ENCODE results near the gene KIDINS220. TPM values are rescaled to one million over a fixed set of nuclear protein-coding genes. Genes with fewer than 3 reads are reported as not detected.

Gene KIDINS220
- total RNA-seq, 1 experiment from 2014 or later = 20.9 TPM

GRCh38 chr2:8805278-8806210 is 31.9 kb downstream of the KIDINS220 start:
- H3K36me3 ChIP-seq (replicated peaks; ENCODE audit: control insufficient read depth, insufficient read depth, low read length) = no peaks in the 10 kb centered on the region
- H3K27me3 ChIP-seq (ENCODE audit: control insufficient read depth, insufficient read depth, low read length) = no peaks in the 10 kb centered on the region
- H3K4me3 ChIP-seq (ENCODE audit: insufficient read depth, low read depth, low read length) = no peak overlapping the region
- DNase-seq = no peak

GRCh38 chr2:8803658-8804379 is 33.6 kb downstream of the KIDINS220 start:
- H3K4me3 ChIP-seq (ENCODE audit: insufficient read depth, low read depth, low read length) = no peak overlapping the region
- no peaks in the 10 kb centered on the region for H3K36me3 ChIP-seq (replicated peaks; ENCODE audit: control insufficient read depth, insufficient read depth, low read length)
- no peaks in the 10 kb centered on the region for H3K27me3 ChIP-seq (ENCODE audit: control insufficient read depth, insufficient read depth, low read length)
- DNase-seq = no peak

- H3K36me3 ChIP-seq (replicated peaks; ENCODE audit: control insufficient read depth, insufficient read depth, low read length) = no peaks in the 10 kb centered on the region; the same call in 1 of the 2 replicates
- H3K27me3 ChIP-seq (ENCODE audit: control insufficient read depth, insufficient read depth, low read length) = no peaks in the 10 kb centered on the region
- DNase-seq = no peak
- H3K4me3 ChIP-seq (ENCODE audit: insufficient read depth, low read depth, low read length) = no peak overlapping the region
Measured at GRCh38 chr2:8802741-8803140, 34.7 kb downstream of the KIDINS220 start.

- DNase-seq = no peak
- no peaks in the 10 kb centered on the region; the same call in 1 of the 2 replicates for H3K36me3 ChIP-seq (replicated peaks; ENCODE audit: control insufficient read depth, insufficient read depth, low read length)
- no peaks in the 10 kb centered on the region for H3K27me3 ChIP-seq (ENCODE audit: control insufficient read depth, insufficient read depth, low read length)
- H3K4me3 ChIP-seq (ENCODE audit: insufficient read depth, low read depth, low read length) = no peak overlapping the region
Measured at GRCh38 chr2:8800821-8801220, 36.6 kb downstream of the KIDINS220 start.

- H3K36me3 ChIP-seq (replicated peaks; ENCODE audit: control insufficient read depth, insufficient read depth, low read length) = no peaks in the 10 kb centered on the region; the same call in 1 of the 2 replicates
- H3K27me3 ChIP-seq (ENCODE audit: control insufficient read depth, insufficient read depth, low read length) = no peaks in the 10 kb centered on the region
- DNase-seq = no peak
- H3K4me3 ChIP-seq (ENCODE audit: insufficient read depth, low read depth, low read length) = no peak overlapping the region
Measured at GRCh38 chr2:8800218-8800617, 37.2 kb downstream of the KIDINS220 start.

GRCh38 chr2:8799004-8799403 is 38.4 kb downstream of the KIDINS220 start:
- no peaks in the 10 kb centered on the region; the same call in 1 of the 2 replicates for H3K36me3 ChIP-seq (replicated peaks; ENCODE audit: control insufficient read depth, insufficient read depth, low read length)
- DNase-seq = no peak
- no peak overlapping the region for H3K4me3 ChIP-seq (ENCODE audit: insufficient read depth, low read depth, low read length)
- no peaks in the 10 kb centered on the region for H3K27me3 ChIP-seq (ENCODE audit: control insufficient read depth, insufficient read depth, low read length)

GRCh38 chr2:8798393-8798792 is 39.0 kb downstream of the KIDINS220 start:
- Histone ChIP-seq H3K27me3 (ENCODE audit: control insufficient read depth, insufficient read depth, low read length) (no peaks in the 10 kb centered on the region), H3K36me3 (replicated peaks; ENCODE audit: control insufficient read depth, insufficient read depth, low read length) (no peaks in the 10 kb centered on the region; the same call in 1 of the 2 replicates), H3K4me3 (ENCODE audit: insufficient read depth, low read depth, low read length) (no peak overlapping the region)
- DNase-seq = no peak

- no peaks in the 10 kb centered on the region; the same call in 1 of the 2 replicates for H3K36me3 ChIP-seq (replicated peaks; ENCODE audit: control insufficient read depth, insufficient read depth, low read length)
Measured at GRCh38 chr2:8797682-8798081, 39.7 kb downstream of the KIDINS220 start.

GRCh38 chr2:8796878-8797550 is 40.4 kb downstream of the KIDINS220 start:
- no peaks in the 10 kb centered on the region; the same call in 1 of the 2 replicates for H3K36me3 ChIP-seq (replicated peaks; ENCODE audit: control insufficient read depth, insufficient read depth, low read length)
- H3K4me3 ChIP-seq (ENCODE audit: insufficient read depth, low read depth, low read length) = no peak overlapping the region
- no peaks in the 10 kb centered on the region for H3K27me3 ChIP-seq (ENCODE audit: control insufficient read depth, insufficient read depth, low read length)
- no peak for DNase-seq

More at GRCh38 chr2:8797682-8798081, 39.7 kb downstream of the KIDINS220 start:
- Histone ChIP-seq H3K27me3 (ENCODE audit: control insufficient read depth, insufficient read depth, low read length) (no peaks in the 10 kb centered on the region), H3K4me3 (ENCODE audit: insufficient read depth, low read depth, low read length) (no peak overlapping the region)
- no peak for DNase-seq

GRCh38 chr2:8796315-8796848 is 41.0 kb downstream of the KIDINS220 start:
- DNase-seq = no peak
- Histone ChIP-seq H3K4me3 (ENCODE audit: insufficient read depth, low read depth, low read length) (no peak overlapping the region), H3K36me3 (replicated peaks; ENCODE audit: control insufficient read depth, insufficient read depth, low read length) (no peaks in the 10 kb centered on the region; the same call in 1 of the 2 replicates), H3K27me3 (ENCODE audit: control insufficient read depth, insufficient read depth, low read length) (no peaks in the 10 kb centered on the region)

- H3K27me3 ChIP-seq (ENCODE audit: control insufficient read depth, insufficient read depth, low read length) = no peaks in the 10 kb centered on the region
- DNase-seq = no peak
- no peak overlapping the region for H3K4me3 ChIP-seq (ENCODE audit: insufficient read depth, low read depth, low read length)
- no peaks in the 10 kb centered on the region; the same call in 1 of the 2 replicates for H3K36me3 ChIP-seq (replicated peaks; ENCODE audit: control insufficient read depth, insufficient read depth, low read length)
Measured at GRCh38 chr2:8794923-8795825, 42.2 kb downstream of the KIDINS220 start.

- no peak for DNase-seq
- H3K4me3 ChIP-seq (ENCODE audit: insufficient read depth, low read depth, low read length) = no peak overlapping the region
- H3K36me3 ChIP-seq (replicated peaks; ENCODE audit: control insufficient read depth, insufficient read depth, low read length) = no peaks in the 10 kb centered on the region
- H3K27me3 ChIP-seq (ENCODE audit: control insufficient read depth, insufficient read depth, low read length) = no peaks in the 10 kb centered on the region
Measured at GRCh38 chr2:8790739-8791162, 46.7 kb downstream of the KIDINS220 start.

GRCh38 chr2:8786463-8786862 is 51.0 kb downstream of the KIDINS220 start:
- H3K27me3 ChIP-seq (ENCODE audit: control insufficient read depth, insufficient read depth, low read length) = no peaks in the 10 kb centered on the region
- peaks cover 1% of the 10 kb centered on the region; the same call in 1 of the 2 replicates for H3K36me3 ChIP-seq (replicated peaks; ENCODE audit: control insufficient read depth, insufficient read depth, low read length)
- no peak for DNase-seq
- no peak overlapping the region for H3K4me3 ChIP-seq (ENCODE audit: insufficient read depth, low read depth, low read length)
